ENCODE measurements around the gene EFS.

EFS gene

GRCh38 chr14:23409475-23409874 is 44.5 kb upstream of the EFS start:
- DNase-seq = no peak
- H3K9me3 ChIP-seq (ENCODE audit: severe bottlenecking) = no peaks in the 10 kb centered on the region
- H3K36me3 ChIP-seq = no peaks in the 10 kb centered on the region
- H3K27me3 ChIP-seq (ENCODE audit: insufficient read depth, low read depth, severe bottlenecking) = no peaks in the 10 kb centered on the region
- no peak overlapping the region for H3K27ac ChIP-seq
- no peak overlapping the region for H3K4me3 ChIP-seq (ENCODE audit: low read depth, low read length)
- no peak for TF ChIP-seq CTCF (IDR thresholded peaks at IDR 0.05; ENCODE audit: low read depth, low read length)

- no peaks in the 10 kb centered on the region for H3K9me3 ChIP-seq (ENCODE audit: severe bottlenecking)
- H3K27me3 ChIP-seq (ENCODE audit: insufficient read depth, low read depth, severe bottlenecking) = no peaks in the 10 kb centered on the region
- no peak overlapping the region for H3K27ac ChIP-seq
- DNase-seq = no peak
- no peaks in the 10 kb centered on the region for H3K36me3 ChIP-seq
- no peak for TF ChIP-seq CTCF (IDR thresholded peaks at IDR 0.05; ENCODE audit: low read depth, low read length)
- H3K4me3 ChIP-seq (ENCODE audit: low read depth, low read length) = no peak overlapping the region
These were observed 43.3 kb upstream of the EFS start for GRCh38 chr14:23408307-23408630.

GRCh38 chr14:23407516-23408306 is 42.7 kb upstream of the EFS start, which contains the start of gene MYH6:
Gene MYH6 (minus strand): TSS chr14:23408273. CDS start chr14:23407223, 1,050 bp downstream.
- no peaks in the 10 kb centered on the region for H3K9me3 ChIP-seq (ENCODE audit: severe bottlenecking)
- no peak for DNase-seq
- H3K4me3 ChIP-seq (ENCODE audit: low read depth, low read length) = no peak within 1 kb of the TSS
- H3K27ac ChIP-seq = no peak within 1 kb of the TSS
- no peaks in the 10 kb centered on the region for H3K27me3 ChIP-seq (ENCODE audit: insufficient read depth, low read depth, severe bottlenecking)
- H3K36me3 ChIP-seq = no peaks in the 10 kb centered on the region
- TF ChIP-seq CTCF (IDR thresholded peaks at IDR 0.05; ENCODE audit: low read depth, low read length) = no peak

GRCh38 chr14:23406725-23407355 is 41.9 kb upstream of the EFS start:
- H3K4me3 ChIP-seq (ENCODE audit: low read depth, low read length) = no peak overlapping the region
- H3K36me3 ChIP-seq = no peaks in the 10 kb centered on the region
- TF ChIP-seq CTCF (IDR thresholded peaks at IDR 0.05; ENCODE audit: low read depth, low read length) = no peak
- no peak overlapping the region for H3K27ac ChIP-seq
- no peaks in the 10 kb centered on the region for H3K27me3 ChIP-seq (ENCODE audit: insufficient read depth, low read depth, severe bottlenecking)
- H3K9me3 ChIP-seq (ENCODE audit: severe bottlenecking) = no peaks in the 10 kb centered on the region
- DNase-seq = no peak

GRCh38 chr14:23406244-23406643 is 41.3 kb upstream of the EFS start:
- H3K27ac ChIP-seq = no peak overlapping the region
- H3K4me3 ChIP-seq (ENCODE audit: low read depth, low read length) = no peak overlapping the region
- H3K36me3 ChIP-seq = no peaks in the 10 kb centered on the region
- H3K9me3 ChIP-seq (ENCODE audit: severe bottlenecking) = no peaks in the 10 kb centered on the region
- DNase-seq = no peak
- no peaks in the 10 kb centered on the region for H3K27me3 ChIP-seq (ENCODE audit: insufficient read depth, low read depth, severe bottlenecking)
- TF ChIP-seq CTCF (IDR thresholded peaks at IDR 0.05; ENCODE audit: low read depth, low read length) = no peak

Measured in WERI-Rb-1 (cell line).